ENCODE results near the gene DPP8.

- no peak for TF ChIP-seq PRDM4 (tag by site-specific recombination; IDR thresholded peaks at IDR 0.05)
- no peak for TF ChIP-seq SP7 (tag by site-specific recombination; IDR thresholded peaks at IDR 0.05)
- no peak for TF ChIP-seq ZNF792 (tag by site-specific recombination; IDR thresholded peaks at IDR 0.05)
- TF ChIP-seq CTCF (tag by site-specific recombination; IDR thresholded peaks at IDR 0.05): no peak
Observed at GRCh38 chr15:65405791-65406423, 111.6 kb downstream of the DPP8 start.
